CD4-positive, alpha-beta T cell (primary cell): Measurements from ENCODE around the gene CCN5. TPM values are rescaled to one million over a fixed set of nuclear protein-coding genes. Genes with fewer than 3 reads are reported as not detected.

ENCODE experiments used
- ATAC-seq: fragments of 200-7000 bp; cut with Tn5 transposase; one replicate; pipeline ENCODE4 v1.10.0; 2022; ENCODE audit warnings: mild to moderate bottlenecking; ENCODE audit not compliant: poor library complexity
- CTCF ChIA-PET: fragments of 350-600 bp; sonication (Branson Sonifier 250); formaldehyde crosslinking; loops from one replicate; lab custom pipeline; 2021; ENCODE audit warnings: antibody characterized with exemption, inconsistent platforms; lab: Charles Lee
- POLR2A ChIA-PET: fragments of 350-600 bp; sonication (Branson Sonifier 250); formaldehyde crosslinking; loops from one replicate; lab custom pipeline; 2021; ENCODE audit warnings: antibody characterized with exemption, inconsistent platforms; lab: Charles Lee
- DNase-seq, 14 experiments: peaks; one replicate each; pipeline ENCODE4 v3.0.0-alpha.2; 2013 to 2020; ENCODE audit warnings: mixed read lengths in 2 of 14
- H3K27ac ChIP-seq, 2 donors: one replicate each; pipeline versions ENCODE4 v1.5.1 to v1.7.0; 2013; ENCODE audit warnings: low read length in 2 of 2, low read depth in 1 of 2, mild to moderate bottlenecking in 1 of 2
- H3K27me3 ChIP-seq, 2 experiments: 1 replicate in 1 of 2; 2 replicates in 1 of 2; pipeline versions ENCODE4 v1.6.1 to v1.7.0; 2013; ENCODE audit warnings: low read length in 2 of 2, control low read depth in 1 of 2, mild to moderate bottlenecking in 1 of 2, moderate library complexity in 1 of 2; ENCODE audit not compliant: insufficient read depth in 2 of 2, control insufficient read depth in 1 of 2
- H3K36me3 ChIP-seq: one replicate; pipeline ENCODE4 v1.6.1; 2013; ENCODE audit warnings: low read length, control low read depth; ENCODE audit not compliant: insufficient read depth
- H3K4me1 ChIP-seq: one replicate; pipeline ENCODE4 v1.6.1; 2013; ENCODE audit warnings: low read length, control low read depth; ENCODE audit not compliant: insufficient read depth
- H3K4me3 ChIP-seq: one replicate; pipeline ENCODE4 v1.5.1; 2013; ENCODE audit warnings: mild to moderate bottlenecking, low read length, moderate library complexity
- H3K9me3 ChIP-seq, 2 experiments: 1 replicate in 1 of 2; 2 replicates in 1 of 2; pipeline versions ENCODE4 v1.6.1 to v1.7.0; 2013; ENCODE audit warnings: low read length in 2 of 2, mild to moderate bottlenecking in 2 of 2, control low read depth in 1 of 2, moderate library complexity in 1 of 2; ENCODE audit not compliant: control insufficient read depth in 1 of 2, insufficient read depth in 1 of 2
- H3K27ac Mint-ChIP-seq: one replicate; pipeline ENCODE4 v1.8.0; 2020; ENCODE audit warnings: mixed read lengths
- H3K27me3 Mint-ChIP-seq: one replicate; pipeline ENCODE4 v1.8.0; 2021; ENCODE audit warnings: mixed read lengths
- H3K36me3 Mint-ChIP-seq: one replicate; pipeline ENCODE4 v1.8.0; 2021; ENCODE audit warnings: low read depth, mixed read lengths
- H3K4me1 Mint-ChIP-seq: one replicate; pipeline ENCODE4 v1.8.0; 2021; ENCODE audit warnings: low read depth, mixed read lengths
- H3K4me3 Mint-ChIP-seq: one replicate; pipeline ENCODE4 v1.8.0; 2020; ENCODE audit warnings: mild to moderate bottlenecking, mixed read lengths
- H3K9me3 Mint-ChIP-seq: one replicate; pipeline ENCODE4 v1.8.0; 2020; ENCODE audit warnings: mixed read lengths
- intact Hi-C, 2 experiments: fragments of 100-400 bp; cut with DNase I in 1 of 2; cut with micrococcal nuclease in 1 of 2; formaldehyde crosslinking; loops; one replicate each; pipeline versions ENCODE4 v1.15.1 to v1.9.0; 2023 to 2025; cut with DNase I, micrococcal nuclease
- total RNA-seq, 174 experiments: library from RNA in 2 of 174; stranded (reverse) in 2 of 174; gene quantifications; one replicate each; pipeline ENCODE4 v1.2.3 and lab custom pipeline; 2021 to 2026
- TF ChIP-seq, protein P1 (sequence below): fragments of 200-600 bp; IDR thresholded peaks from one replicate; pipeline ENCODE4 v1.8.0; 2022; ENCODE audit warnings: antibody characterized with exemption, mild to moderate bottlenecking

Gene CCN5
- total RNA-seq, 2 experiments from 2014 or later = not detected

DNA sequence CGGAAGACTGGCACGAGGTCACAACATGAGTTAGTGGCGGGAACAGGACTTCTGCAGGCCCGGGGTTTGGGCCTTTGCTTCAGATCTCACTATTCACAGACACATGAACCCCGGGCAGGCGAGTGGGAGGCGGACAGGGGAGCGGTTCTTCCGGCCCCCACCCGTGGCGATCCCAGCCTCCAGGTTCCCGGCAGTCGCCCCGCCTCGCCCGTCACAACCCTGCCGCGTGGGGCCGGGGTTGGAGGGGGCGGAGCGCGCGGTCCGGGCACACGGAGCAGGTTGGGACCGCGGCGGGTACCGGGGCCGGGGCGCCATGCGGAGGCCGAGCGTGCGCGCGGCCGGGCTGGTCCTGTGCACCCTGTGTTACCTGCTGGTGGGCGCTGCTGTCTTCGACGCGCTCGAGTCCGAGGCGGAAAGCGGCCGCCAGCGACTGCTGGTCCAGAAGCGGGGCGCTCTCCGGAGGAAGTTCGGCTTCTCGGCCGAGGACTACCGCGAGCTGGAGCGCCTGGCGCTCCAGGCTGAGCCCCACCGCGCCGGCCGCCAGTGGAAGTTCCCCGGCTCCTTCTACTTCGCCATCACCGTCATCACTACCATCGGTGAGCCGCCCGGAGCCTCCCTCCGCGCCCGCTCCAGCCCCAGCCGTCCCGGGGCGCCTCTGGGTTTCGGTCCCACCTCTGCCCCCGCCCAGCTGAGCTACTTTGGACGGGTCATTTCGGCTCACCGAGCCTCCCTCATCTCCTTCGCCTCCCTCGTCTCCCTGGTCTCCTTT is 30.6 kb downstream of the CCN5 start, which contains the start of gene KCNK15:
Gene KCNK15, plus strand, starts transcription at position 268 of the 769 bp plus-strand sequence. Its CDS starts 46 bp downstream, at position 314.
- Mint-ChIP-seq H3K9me3 (no peaks in the 10 kb centered on the region), H3K36me3 (no peaks in the 10 kb centered on the region), H3K27ac (no peak within 1 kb of the TSS), H3K27me3 (peaks cover 41% of the 10 kb centered on the region), H3K4me3 (peak within 1 kb of the TSS; percentile 76), H3K4me1 (peaks cover 20% of the 10 kb centered on the region)
- Histone ChIP-seq H3K27me3 (peaks cover 17 to 30% of the 10 kb centered on the region in 2 experiments), H3K36me3 (no peaks in the 10 kb centered on the region), H3K4me1 (peaks cover 10% of the 10 kb centered on the region), H3K4me3 (peak within 1 kb of the TSS; percentile 48), H3K9me3 (peaks cover 0 to 4% of the 10 kb centered on the region in 2 experiments), H3K27ac (no peak within 1 kb of the TSS)
- POLR2A ChIA-PET = interaction anchor here (0.7 kb wide), 1 partner anchor 56 kb away, joined by 3 read pairs; no protein-coding TSS in a partner anchor
- ATAC-seq = peak; percentile 68
- CTCF ChIA-PET = interaction anchor here (0.6 kb wide), 1 partner anchor 430 kb away, joined by 3 read pairs; no protein-coding TSS in a partner anchor
- DNase-seq = peak in 10 of 14 experiments; percentile 1 to 62 (median 28)
- TF ChIP-seq, protein P1, sequence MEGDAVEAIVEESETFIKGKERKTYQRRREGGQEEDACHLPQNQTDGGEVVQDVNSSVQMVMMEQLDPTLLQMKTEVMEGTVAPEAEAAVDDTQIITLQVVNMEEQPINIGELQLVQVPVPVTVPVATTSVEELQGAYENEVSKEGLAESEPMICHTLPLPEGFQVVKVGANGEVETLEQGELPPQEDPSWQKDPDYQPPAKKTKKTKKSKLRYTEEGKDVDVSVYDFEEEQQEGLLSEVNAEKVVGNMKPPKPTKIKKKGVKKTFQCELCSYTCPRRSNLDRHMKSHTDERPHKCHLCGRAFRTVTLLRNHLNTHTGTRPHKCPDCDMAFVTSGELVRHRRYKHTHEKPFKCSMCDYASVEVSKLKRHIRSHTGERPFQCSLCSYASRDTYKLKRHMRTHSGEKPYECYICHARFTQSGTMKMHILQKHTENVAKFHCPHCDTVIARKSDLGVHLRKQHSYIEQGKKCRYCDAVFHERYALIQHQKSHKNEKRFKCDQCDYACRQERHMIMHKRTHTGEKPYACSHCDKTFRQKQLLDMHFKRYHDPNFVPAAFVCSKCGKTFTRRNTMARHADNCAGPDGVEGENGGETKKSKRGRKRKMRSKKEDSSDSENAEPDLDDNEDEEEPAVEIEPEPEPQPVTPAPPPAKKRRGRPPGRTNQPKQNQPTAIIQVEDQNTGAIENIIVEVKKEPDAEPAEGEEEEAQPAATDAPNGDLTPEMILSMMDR = no peak
- intact Hi-C loops = loop anchor here in 1 of 2 experiments (5.0 kb wide), 1 partner anchor 122 kb away; no protein-coding TSS in a partner anchor

DNA sequence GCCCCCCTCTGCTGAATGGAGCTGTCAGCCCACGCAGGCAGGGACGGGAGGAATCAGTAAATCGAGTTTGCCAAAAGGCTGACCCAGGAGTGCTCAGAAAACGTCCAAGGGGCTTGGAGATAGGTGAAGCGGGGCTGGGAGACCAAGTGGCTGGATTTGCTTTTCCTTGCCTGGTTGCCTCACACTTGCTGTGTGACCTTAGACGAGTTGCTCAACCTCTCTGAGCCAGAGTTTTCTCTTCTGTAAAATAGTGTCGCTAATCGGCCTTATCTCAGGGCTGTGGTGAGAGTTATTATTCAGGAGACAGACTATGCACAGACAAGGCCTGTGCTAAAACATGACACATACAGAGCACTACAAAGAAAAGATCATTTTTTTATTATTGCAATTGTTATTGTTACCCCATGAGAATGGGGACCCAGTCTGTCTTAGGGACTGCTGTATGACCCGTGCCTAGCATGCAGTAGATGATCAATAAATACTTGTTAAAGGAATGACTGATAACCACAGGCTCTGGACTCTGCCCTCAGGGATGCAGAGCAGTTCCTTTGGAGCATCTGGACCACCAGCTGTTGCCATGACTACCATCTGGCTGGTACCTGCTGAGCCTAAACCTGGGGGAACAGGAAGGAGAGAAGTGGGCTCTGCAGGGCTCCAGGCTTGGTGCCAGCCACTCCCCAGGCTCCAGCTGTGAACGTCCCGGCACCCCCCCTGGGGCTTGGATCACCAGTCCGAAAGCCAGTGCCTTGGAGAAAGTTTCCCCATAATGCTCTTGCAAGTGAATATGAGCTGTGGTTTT is 31.4 kb downstream of the CCN5 start:
- Mint-ChIP-seq H3K4me1 (peaks cover 20% of the 10 kb centered on the region), H3K9me3 (no peaks in the 10 kb centered on the region), H3K27ac (no peak overlapping the region), H3K36me3 (no peaks in the 10 kb centered on the region), H3K27me3 (peaks cover 41% of the 10 kb centered on the region), H3K4me3 (peak overlapping the region; percentile 76)
- Histone ChIP-seq H3K27me3 (peaks cover 17 to 30% of the 10 kb centered on the region in 2 experiments), H3K9me3 (peaks cover 0 to 4% of the 10 kb centered on the region in 2 experiments), H3K4me3 (peak overlapping the region; percentile 48), H3K4me1 (peaks cover 10% of the 10 kb centered on the region), H3K36me3 (no peaks in the 10 kb centered on the region), H3K27ac (no peak overlapping the region)
- ChIA-PET POLR2A (interaction anchor here (0.7 kb wide), 1 partner anchor 57 kb away, joined by 3 read pairs; no protein-coding TSS in a partner anchor), CTCF (interaction anchor here (0.6 to 1.3 kb wide), 3 partner anchors 8 to 431 kb away, joined by 3 to 7 read pairs (median 3); no protein-coding TSS in a partner anchor)
- intact Hi-C loops = loop anchor here (1.0 to 5.0 kb wide), 2 partner anchors 121 kb away; no protein-coding TSS in a partner anchor
- ATAC-seq = no peak
- DNase-seq = no peak
- TF ChIP-seq, protein P1 = no peak
